T-helper 1 cell treated with Interleukin-12 subunit alpha and Interleukin-12 subunit beta and Interleukin-4 antibody, amounts not matched to agents 30 ng/mL and 1 ng/mL, for 36 hours (primary cell): Measurements from ENCODE around the gene ANK3. TPM values are rescaled to one million over a fixed set of nuclear protein-coding genes. Genes with fewer than 3 reads are reported as not detected.

Experiments used
- intact Hi-C: fragments of 100-400 bp; cut with micrococcal nuclease; formaldehyde crosslinking; loops from one replicate; pipeline ENCODE4 v1.15.1; 2024
- total RNA-seq: library from RNA; stranded (reverse); gene quantifications from 2 replicates; pipeline ENCODE4 v1.2.3, GENCODE V29; 2022

The ANK3 gene
- total RNA-seq, 1 donor from 2014 or later = 85.3 TPM

GRCh38 chr10:59997827-59998525, 391.7 kb downstream of the ANK3 start:
- intact Hi-C loops = no loop called here

- intact Hi-C loops = no loop called here
Measured at GRCh38 chr10:59995862-59996261, 393.8 kb downstream of the ANK3 start.

- intact Hi-C loops = no loop called here
Measured at GRCh38 chr10:59993931-59994330, 395.7 kb downstream of the ANK3 start.

- intact Hi-C loops = no loop called here
Measured at GRCh38 chr10:59991661-59992060, 398.0 kb downstream of the ANK3 start.

GRCh38 chr10:59991117-59991516, 398.6 kb downstream of the ANK3 start:
- intact Hi-C loops = no loop called here

GRCh38 chr10:59985639-59986038, 404.0 kb downstream of the ANK3 start:
- intact Hi-C loops = no loop called here

- intact Hi-C loops = no loop called here
Measured at GRCh38 chr10:59984415-59984814, 405.3 kb downstream of the ANK3 start.

GRCh38 chr10:59980356-59980755, 409.3 kb downstream of the ANK3 start:
- intact Hi-C loops = no loop called here

GRCh38 chr10:59977486-59977885, 412.2 kb downstream of the ANK3 start:
- intact Hi-C loops = no loop called here

GRCh38 chr10:59976909-59977308, 412.8 kb downstream of the ANK3 start:
- intact Hi-C loops = no loop called here
